ENCODE measurements around the gene ZNF649. TPM values are rescaled to one million over a fixed set of nuclear protein-coding genes. Genes with fewer than 3 reads are reported as not detected.
A peak's percentile ranks its signal among the peaks of the same experiment; 100 is the strongest.

Gene ZNF649
- total RNA-seq (2012; rRNA removed) (9.2 and 10.4 TPM in 2 replicates), polyA plus RNA-seq (2012; rRNA removed) (1.5 and 1.9 TPM in 2 replicates), Bru-seq, nascent RNA (percentile 65 among the genes with signal in this experiment), BruChase-seq, experiment 1, labeled RNA remaining after a 6-hour chase (percentile 54 among the genes with signal in this experiment), BruChase-seq, experiment 2, labeled RNA remaining after a 2-hour chase (percentile 58 among the genes with signal in this experiment)
- 0.42 and 0.57 TPM in 2 replicates for polyA plus RNA-seq (2012; cell fraction: cytosol; rRNA removed)
- polyA plus RNA-seq (2012; cell fraction: nucleus; rRNA removed; ENCODE audit: low replicate concordance), result 0.23 and 1.8 TPM in 2 replicates
- long read RNA-seq, transcript ZNF649-201 (5 exons, 3,197 nt), result major isoform, 11 of 14 reads
- long read RNA-seq, partial matches to known transcripts, result 1 of 14 reads
- long read RNA-seq, other reads (novel, unspliced or antisense), result 2 of 14 reads

DNA sequence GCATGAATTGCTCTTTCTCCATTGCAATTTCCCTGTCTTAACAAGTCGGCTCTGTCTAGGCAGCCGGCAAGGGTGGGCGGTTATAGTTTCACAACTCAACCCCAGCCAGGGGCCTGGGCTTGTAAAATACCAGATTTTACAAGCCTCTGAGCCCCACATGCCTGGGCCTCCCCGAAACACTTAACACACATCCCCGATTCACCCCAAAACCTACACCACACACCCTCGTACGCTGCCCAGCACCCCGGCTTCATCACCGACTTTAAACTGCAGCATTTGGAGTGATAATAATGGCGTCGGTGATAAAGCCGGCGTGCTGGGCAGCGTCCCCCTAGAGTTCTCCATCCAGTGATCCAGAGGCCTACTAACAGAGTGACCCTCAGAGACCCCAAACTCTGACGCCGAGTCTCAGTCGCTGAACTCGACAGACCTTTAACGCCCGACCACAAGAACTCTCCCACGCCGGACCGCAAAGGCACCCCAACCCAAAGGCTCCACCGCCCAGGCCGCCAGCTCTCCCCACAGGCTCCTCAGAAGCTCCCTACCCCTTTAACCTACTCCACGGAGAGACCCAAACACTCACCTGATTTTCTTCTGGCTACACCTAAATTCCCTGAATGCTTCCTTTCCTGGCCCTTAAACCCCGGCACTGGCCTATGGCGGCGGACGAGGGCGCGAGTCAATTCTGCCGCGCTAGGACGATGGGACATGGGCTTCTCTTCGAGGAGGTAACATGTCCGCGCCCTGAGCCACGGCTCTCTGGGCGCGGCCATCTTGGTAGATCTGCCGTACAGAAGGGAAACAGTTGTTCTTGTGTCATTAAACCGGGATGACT, at the start of gene ZNF649:
Gene ZNF649 (minus strand): TSS at position 687 of the 835 bp plus-strand sequence. CDS start 4,910 bp downstream, outside the sequence.
- no peaks in the 10 kb centered on the region for H4K20me1 ChIP-seq (ENCODE audit: insufficient read depth, low read length)
- H2AK5ac ChIP-seq (ENCODE audit: low read depth, low read length), result 0 out of 2 replicates have a peak within 1 kb of the TSS, but pooled peaks have one; percentile 8
- H2AFZ ChIP-seq (replicated peaks; ENCODE audit: low read length, poor library complexity), result peak within 1 kb of the TSS; percentile 92
- H3K4ac ChIP-seq (ENCODE audit: low read depth, low read length), result peak within 1 kb of the TSS; percentile 20; the same call in 1 of the 2 replicates
- intact Hi-C loops (cut with micrococcal nuclease), result loop anchor here (1.0 kb wide), 1 partner anchor 16 kb away; no protein-coding TSS in a partner anchor
- H3K56ac ChIP-seq (ENCODE audit: extremely low read depth, insufficient read depth, low read length), result peak within 1 kb of the TSS; percentile 64
- H4K91ac ChIP-seq (ENCODE audit: insufficient read depth, low read depth, low read length), result peak within 1 kb of the TSS; percentile 35; the same call in 1 of the 2 replicates
- H3K27me3 ChIP-seq (ENCODE audit: control insufficient read depth, insufficient read depth, low read length), result no peaks in the 10 kb centered on the region
- peak; percentile 52; the same call in 1 of the 2 replicates for TF ChIP-seq CEBPB (IDR thresholded peaks at IDR 0.05; ENCODE audit: low read depth, low read length)
- TF ChIP-seq POLR2A (IDR thresholded peaks at IDR 0.05; ENCODE audit: low read depth, low read length), result no peak
- peak; percentile 57; the same call in 1 of the 2 replicates for TF ChIP-seq MXI1 (IDR thresholded peaks at IDR 0.05; ENCODE audit: borderline replicate concordance, low read depth, low read length)
- TF ChIP-seq RAD21 (IDR thresholded peaks at IDR 0.05; ENCODE audit: low read length), result no peak
- no peak for TF ChIP-seq SMC3 (IDR thresholded peaks at IDR 0.05; ENCODE audit: low read depth, low read length)
- ATAC-seq (ENCODE audit: low read depth) (peak; percentile 99), DNase-seq (peak; percentile 84)
- dilution Hi-C loops (cut with HindIII; ENCODE audit: low sequenced_read_pairs, unreplicated experiment), result no loop called here
- peak within 1 kb of the TSS; percentile 49 for H3K27ac ChIP-seq (ENCODE audit: insufficient read depth, low read length)
- WGBS, 2 experiments (ENCODE audit: extremely low coverage in 2 of 2, insufficient read length in 1 of 2), result 1% methylated on average over 29 of the region's 43 CpGs; no CpG with 5 or more reads in 1 of the 2 experiments
- H2BK5ac ChIP-seq (ENCODE audit: low read depth, low read length, poor library complexity, severe bottlenecking), result no peak within 1 kb of the TSS
- peaks cover 10% of the 10 kb centered on the region; the same call in 1 of the 2 replicates for H3K9me3 ChIP-seq (ENCODE audit: control insufficient read depth, insufficient read depth, low read length)
- H3K4me2 ChIP-seq (ENCODE audit: low read depth, low read length), result peak within 1 kb of the TSS; percentile 90
- H3K14ac ChIP-seq (replicated peaks; ENCODE audit: low read depth, low read length), result peak within 1 kb of the TSS; percentile 58; the same call in 1 of the 2 replicates
- no peak within 1 kb of the TSS; the same call in 1 of the 2 replicates for H4K5ac ChIP-seq (ENCODE audit: low read depth, low read length)
- H4K8ac ChIP-seq (ENCODE audit: low read depth in 2 of 2, low read length in 2 of 2), result peak within 1 kb of the TSS; percentile 44 to 70
- H3K9ac ChIP-seq (ENCODE audit: low read depth, low read length), result peak within 1 kb of the TSS; percentile 66
- peaks cover 5% of the 10 kb centered on the region for H3K36me3 ChIP-seq (ENCODE audit: control insufficient read depth, insufficient read depth, low read length)
- in situ Hi-C loops (cut with MboI; ENCODE audit: low sequenced_read_pairs), result no loop called here
- peaks cover 14 to 30% of the 10 kb centered on the region in 2 experiments for H3K79me1 ChIP-seq (ENCODE audit: low read depth in 1 of 2, low read length in 2 of 2)
- no peak within 1 kb of the TSS; the same call in none of the 2 replicates for H3K23ac ChIP-seq (ENCODE audit: low read depth, low read length)
- CTCF ChIA-PET, result no interaction called here
- no TSS peak for BruUV-seq (replicated peaks)
- no peak within 1 kb of the TSS for H3K18ac ChIP-seq (ENCODE audit: low read depth, low read length)
- POLR2A ChIA-PET (ENCODE audit: unreplicated experiment), result no interaction called here
- H3K9me1 ChIP-seq (ENCODE audit: insufficient read depth, low read length), result no peaks in the 10 kb centered on the region
- no peaks in the 10 kb centered on the region for H3K4me1 ChIP-seq (ENCODE audit: control insufficient read depth, insufficient read depth, low read length)
- H2AK9ac ChIP-seq (replicated peaks; ENCODE audit: low read depth, low read length, poor library complexity), result peak within 1 kb of the TSS; percentile 43
- no peak within 1 kb of the TSS for H2BK20ac ChIP-seq (ENCODE audit: low read depth, low read length)
- peak within 1 kb of the TSS; percentile 60 for H3K4me3 ChIP-seq (ENCODE audit: insufficient read depth, low read depth, low read length)
- no peak within 1 kb of the TSS for H2BK120ac ChIP-seq (ENCODE audit: low read depth, low read length)
- H2BK15ac ChIP-seq (ENCODE audit: low read depth, low read length), result no peak within 1 kb of the TSS

All from IMR-90 (cell line).